NT2/D1 (cell line): ENCODE data around the gene SUN1.

ENCODE experiments used
- DNase-seq: peaks from one replicate; pipeline ENCODE4 v3.0.0-alpha.2; 2011; ENCODE audit warnings: low read depth, low spot score
- H3K27me3 ChIP-seq: 2 replicates; pipeline ENCODE4 v1.6.0; 2011; ENCODE audit warnings: mild to moderate bottlenecking; ENCODE audit not compliant: insufficient read length, insufficient read depth
- H3K36me3 ChIP-seq: 2 replicates; pipeline ENCODE4 v1.6.1; 2011; ENCODE audit warnings: mild to moderate bottlenecking, low read length, mixed read lengths; ENCODE audit not compliant: insufficient read depth, insufficient read length
- H3K4me1 ChIP-seq: 2 replicates; pipeline ENCODE4 v1.5.1; 2011; ENCODE audit not compliant: insufficient read depth, insufficient read length
- H3K4me3 ChIP-seq: 2 replicates; pipeline ENCODE4 v1.5.1; 2011; ENCODE audit warnings: low read depth; ENCODE audit not compliant: insufficient read length
- H3K9ac ChIP-seq: 2 replicates; pipeline ENCODE4 v1.6.0; 2011; ENCODE audit warnings: low read depth; ENCODE audit not compliant: insufficient read length
- H3K9me3 ChIP-seq: 2 replicates; pipeline ENCODE4 v1.5.1; 2011; ENCODE audit warnings: mild to moderate bottlenecking, low read length; ENCODE audit not compliant: insufficient read depth
- SUZ12 ChIP-seq: IDR thresholded peaks from 2 replicates; pipeline ENCODE4 v1.6.1; 2011; ENCODE audit not compliant: insufficient read length, insufficient read depth; ENCODE audit errors: extremely low read depth
- YY1 ChIP-seq: IDR thresholded peaks from 2 replicates; pipeline ENCODE4 v1.6.1; 2011; ENCODE audit not compliant: insufficient read length, insufficient read depth
- ZNF274 ChIP-seq: IDR thresholded peaks from 2 replicates; pipeline ENCODE4 v1.6.1; 2011; ENCODE audit warnings: mild to moderate bottlenecking, low read depth, low read length

SUN1 gene

DNA sequence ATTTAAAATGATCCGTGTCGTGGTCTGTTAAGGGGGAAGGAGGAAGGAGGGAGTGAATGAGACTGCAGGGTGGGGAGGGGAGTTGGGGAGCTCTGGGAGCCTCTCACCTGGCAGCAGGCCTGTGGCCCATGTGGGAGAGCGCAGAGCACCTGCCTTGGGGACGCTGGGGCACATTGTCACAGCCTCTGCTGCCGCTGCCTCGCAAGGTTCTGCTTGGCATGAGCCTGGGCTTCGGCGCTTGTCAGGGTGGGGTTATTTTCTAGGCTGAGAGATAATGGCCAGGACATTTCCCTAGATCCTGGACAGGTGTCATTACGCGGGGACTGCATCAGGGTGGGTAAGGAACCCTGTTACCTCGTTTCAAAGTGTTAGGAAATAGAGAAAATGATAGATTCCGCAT lies 2.2 kb upstream of the SUN1 start:
- DNase-seq = no peak
- peaks cover 16% of the 10 kb centered on the region for H3K4me1 ChIP-seq
- no peaks in the 10 kb centered on the region for H3K27me3 ChIP-seq
- no peaks in the 10 kb centered on the region for H3K9me3 ChIP-seq
- H3K9ac ChIP-seq = no peak overlapping the region
- no peak overlapping the region for H3K4me3 ChIP-seq
- TF ChIP-seq SUZ12 = no peak
- no peak for TF ChIP-seq ZNF274
- no peak for TF ChIP-seq YY1
- peaks cover 25% of the 10 kb centered on the region for H3K36me3 ChIP-seq

DNA sequence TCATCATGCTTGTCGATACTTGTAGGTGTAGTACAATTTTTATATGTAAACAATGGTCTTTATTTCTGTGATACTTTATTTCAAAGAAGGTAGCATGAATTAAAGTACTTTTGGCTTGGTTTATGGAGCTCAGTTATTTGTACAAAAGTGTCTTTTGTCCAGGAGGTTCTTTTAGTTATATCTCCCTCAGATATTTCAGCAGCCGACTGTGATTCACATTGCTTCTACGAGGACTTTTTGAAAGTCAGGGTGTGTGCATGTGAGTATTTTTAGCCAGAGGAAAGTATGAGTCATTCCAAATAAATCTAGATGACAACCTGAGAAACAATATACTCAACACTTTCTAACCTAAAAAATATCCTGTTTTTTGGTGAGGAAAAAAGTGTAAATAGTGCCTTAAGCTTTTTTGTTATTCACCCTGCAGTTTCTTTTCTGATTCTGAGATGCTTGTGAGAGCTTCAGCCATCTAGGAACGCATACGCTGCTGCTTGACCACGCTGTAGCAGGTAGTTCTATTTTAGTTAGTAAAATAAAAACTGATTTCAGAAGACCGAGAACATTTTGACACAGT lies 595 bp upstream of the SUN1 start:
- TF ChIP-seq ZNF274 (no peak), SUZ12 (no peak), YY1 (no peak)
- no peak overlapping the region for H3K4me3 ChIP-seq
- DNase-seq = no peak
- peaks cover 28% of the 10 kb centered on the region for H3K36me3 ChIP-seq
- H3K9me3 ChIP-seq = no peaks in the 10 kb centered on the region
- H3K9ac ChIP-seq = no peak overlapping the region
- no peaks in the 10 kb centered on the region for H3K27me3 ChIP-seq
- peaks cover 16% of the 10 kb centered on the region for H3K4me1 ChIP-seq

DNA sequence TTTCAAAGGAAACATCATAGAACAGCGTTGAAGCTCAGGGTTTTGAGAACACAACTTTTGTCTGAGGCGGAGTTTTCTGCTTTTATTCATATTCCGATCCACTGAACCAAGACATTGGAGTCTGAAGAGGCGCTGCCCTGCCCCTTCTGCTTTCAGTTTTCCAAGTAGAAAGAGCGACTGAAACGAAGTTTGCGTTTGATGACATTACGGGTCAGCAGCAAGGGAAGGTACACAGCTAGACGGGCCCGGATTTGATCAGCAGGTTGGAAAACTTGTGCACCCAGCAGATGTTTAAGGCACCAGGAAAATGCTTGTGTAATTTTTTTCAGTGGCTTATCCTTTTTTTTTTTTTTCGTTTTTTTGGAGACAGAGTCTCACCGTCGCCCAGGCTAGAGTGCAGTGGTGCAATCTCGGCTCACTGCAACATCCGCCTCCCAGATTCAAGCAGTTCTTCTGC lies 720 bp downstream of the SUN1 start:
- Histone ChIP-seq H3K4me3 (no peak overlapping the region), H3K4me1 (peaks cover 18% of the 10 kb centered on the region), H3K9ac (no peak overlapping the region), H3K9me3 (no peaks in the 10 kb centered on the region), H3K36me3 (peaks cover 40% of the 10 kb centered on the region), H3K27me3 (no peaks in the 10 kb centered on the region)
- no peak for TF ChIP-seq ZNF274
- DNase-seq = no peak

DNA sequence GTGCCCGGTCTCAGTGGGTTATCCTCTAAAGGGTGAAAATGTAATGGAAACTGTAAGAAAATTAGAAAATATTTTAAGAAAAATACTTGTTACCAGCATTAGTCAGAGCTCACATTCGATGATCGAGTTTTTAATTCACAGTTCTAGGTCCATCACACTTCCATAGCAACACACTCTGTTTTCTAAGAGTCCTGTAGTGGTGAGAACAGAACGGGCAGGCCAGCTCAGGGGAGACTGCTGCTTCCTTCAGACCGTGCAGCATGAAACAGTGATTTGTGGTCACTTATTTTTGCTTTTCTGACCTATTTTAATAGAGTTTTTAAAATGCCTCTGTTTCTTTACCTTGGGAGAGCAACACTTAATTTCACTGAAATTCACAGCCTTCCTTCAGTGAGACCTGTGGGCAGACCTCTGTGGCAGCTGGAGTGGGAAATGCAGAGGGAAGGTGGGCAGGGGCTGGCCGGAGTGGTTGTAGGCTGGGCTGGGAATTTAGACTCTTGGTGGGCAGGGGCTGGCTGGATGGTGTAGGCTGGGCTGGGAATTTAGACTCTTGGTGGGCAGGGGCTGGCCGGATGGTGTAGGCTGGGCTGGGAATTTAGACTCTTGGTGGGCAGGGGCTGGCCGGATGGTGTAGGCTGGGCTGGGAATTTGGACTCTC lies 1.5 kb downstream of the SUN1 start:
- Histone ChIP-seq H3K27me3 (no peaks in the 10 kb centered on the region), H3K9ac (no peak overlapping the region), H3K36me3 (peaks cover 44% of the 10 kb centered on the region), H3K4me1 (peaks cover 18% of the 10 kb centered on the region), H3K9me3 (no peaks in the 10 kb centered on the region), H3K4me3 (no peak overlapping the region)
- TF ChIP-seq SUZ12 = no peak
- TF ChIP-seq ZNF274 = no peak
- TF ChIP-seq YY1 = no peak
- DNase-seq = no peak

DNA sequence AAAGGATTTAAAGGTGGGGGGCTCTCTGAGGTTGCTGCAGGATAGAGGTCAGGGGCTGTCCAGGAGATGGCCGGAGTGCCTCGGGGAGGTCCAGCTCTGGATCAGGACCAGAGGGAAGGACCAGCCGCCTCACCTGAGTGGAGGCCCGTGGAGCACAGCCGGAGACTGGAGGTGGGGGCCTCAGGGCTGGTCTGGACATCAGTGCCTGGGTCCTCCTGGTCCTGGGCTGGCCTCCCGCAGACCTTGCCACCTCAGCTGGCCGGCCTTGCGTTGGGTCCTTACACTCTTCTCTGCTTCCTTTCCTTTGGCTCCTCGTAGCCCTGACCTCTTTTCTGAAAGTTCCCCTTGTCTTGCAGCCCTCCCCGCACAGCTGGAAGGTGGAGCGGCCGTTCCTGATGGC lies 2.0 kb downstream of the SUN1 start:
- no peak for DNase-seq
- peaks cover 18% of the 10 kb centered on the region for H3K4me1 ChIP-seq
- H3K9me3 ChIP-seq = no peaks in the 10 kb centered on the region
- no peak overlapping the region for H3K4me3 ChIP-seq
- no peak overlapping the region for H3K9ac ChIP-seq
- no peaks in the 10 kb centered on the region for H3K27me3 ChIP-seq
- H3K36me3 ChIP-seq = peaks cover 46% of the 10 kb centered on the region
- no peak for TF ChIP-seq ZNF274
- no peak for TF ChIP-seq YY1
- TF ChIP-seq SUZ12 = no peak

DNA sequence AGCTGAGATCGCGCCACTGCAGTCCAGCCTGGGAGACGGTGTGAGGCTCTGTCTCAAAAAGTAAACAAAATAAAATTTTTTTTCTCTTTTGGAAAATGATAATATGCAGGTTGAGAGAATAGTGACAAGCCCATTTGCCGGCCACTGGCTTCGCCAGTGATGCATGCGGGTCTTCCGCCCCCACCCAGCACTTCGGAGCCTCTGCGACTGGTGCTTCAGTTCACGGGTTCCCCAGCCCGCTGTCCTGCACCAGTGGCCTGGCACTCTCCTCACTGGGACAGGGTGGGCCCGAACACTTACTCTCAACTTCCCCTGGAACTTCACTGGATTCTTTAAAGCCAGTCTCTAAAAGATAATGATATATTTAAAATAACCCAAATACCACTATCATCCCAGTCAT lies 2.7 kb downstream of the SUN1 start:
- no peak for TF ChIP-seq SUZ12
- TF ChIP-seq YY1 = no peak
- no peak overlapping the region for H3K4me3 ChIP-seq
- H3K4me1 ChIP-seq = peaks cover 17% of the 10 kb centered on the region

DNA sequence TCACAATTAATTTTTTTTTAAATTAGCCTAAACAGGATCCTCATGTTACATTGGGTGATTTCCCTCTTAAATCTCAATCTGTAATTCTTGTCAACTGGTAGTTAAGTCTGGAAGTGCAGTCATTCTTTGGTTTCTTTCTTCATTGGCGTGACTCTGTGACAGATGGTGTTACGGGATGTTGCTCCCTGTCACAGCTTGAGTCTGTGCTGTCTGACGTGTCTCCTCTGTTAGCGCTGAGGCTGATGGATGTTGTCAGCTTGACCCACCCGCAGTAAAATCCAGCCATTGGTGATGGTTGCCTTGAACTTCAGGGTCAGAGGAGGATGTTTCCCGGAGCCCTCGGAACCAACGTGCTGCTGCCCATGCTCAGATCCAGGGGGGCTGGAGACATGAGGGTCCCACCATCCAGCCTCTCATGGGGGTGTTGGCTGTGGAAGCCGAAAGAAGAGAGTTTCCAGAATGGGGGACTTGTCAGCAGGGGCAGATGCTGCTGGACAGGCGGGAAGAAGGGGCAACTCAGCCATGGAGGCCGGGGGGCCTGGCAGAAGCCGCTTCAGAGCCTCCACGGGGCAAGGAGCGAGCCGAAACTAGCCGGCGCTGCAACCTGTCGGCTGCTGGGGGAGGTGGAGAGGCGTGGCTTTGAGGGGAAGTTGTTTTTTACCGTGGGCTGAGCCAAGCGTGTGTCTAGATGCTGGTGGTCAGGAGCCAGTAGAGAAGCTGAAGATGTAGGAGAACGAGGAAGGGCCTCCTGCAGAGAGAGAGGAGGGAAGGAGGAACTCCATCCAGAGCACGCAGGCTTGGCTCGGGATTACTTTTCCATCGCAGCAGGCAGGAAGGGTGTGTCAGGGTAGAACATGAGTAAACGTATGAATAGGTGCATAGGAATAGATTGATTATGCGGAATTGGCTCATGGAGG lies 3.5 kb downstream of the SUN1 start:
- no peak overlapping the region for H3K4me3 ChIP-seq
- H3K4me1 ChIP-seq = peaks cover 14% of the 10 kb centered on the region
- TF ChIP-seq SUZ12 (no peak), YY1 (no peak), ZNF274 (no peak)
- H3K9ac ChIP-seq = no peak overlapping the region
- H3K9me3 ChIP-seq = no peaks in the 10 kb centered on the region
- H3K36me3 ChIP-seq = peaks cover 56% of the 10 kb centered on the region
- no peaks in the 10 kb centered on the region for H3K27me3 ChIP-seq
- no peak for DNase-seq

More for the DNA sequence above, 2.7 kb downstream of the SUN1 start:
- Histone ChIP-seq H3K27me3 (no peaks in the 10 kb centered on the region), H3K9me3 (no peaks in the 10 kb centered on the region), H3K9ac (no peak overlapping the region), H3K36me3 (peaks cover 52% of the 10 kb centered on the region)
- DNase-seq = no peak
